H1 (cell line): Measurements from ENCODE around the gene PRKCA.

Experiments used
- EP300 ChIP-seq, 2 experiments: IDR thresholded peaks; 1 replicate in 1 of 2; 2 replicates in 1 of 2; pipeline ENCODE4 v1.6.1; 2011 to 2012; ENCODE audit warnings: low read depth in 2 of 2, low read length in 2 of 2, mild to moderate bottlenecking in 2 of 2, borderline replicate concordance in 1 of 2, inconsistent platforms in 1 of 2, moderate library complexity in 1 of 2
- JUN ChIP-seq: IDR thresholded peaks from 2 replicates; pipeline ENCODE4 v1.6.1; 2011; ENCODE audit warnings: low read depth, mild to moderate bottlenecking, improper control_type of control experiment, low read length
- JUND ChIP-seq: IDR thresholded peaks from 2 replicates; pipeline ENCODE4 v1.6.1; 2011; ENCODE audit warnings: mild to moderate bottlenecking, improper control_type of control experiment, low read length
- POLR2A ChIP-seq, 2 experiments: IDR thresholded peaks; 1 replicate in 1 of 2; 2 replicates in 1 of 2; pipeline ENCODE4 v1.6.1; 2011; ENCODE audit warnings: low read depth in 2 of 2, low read length in 2 of 2, mild to moderate bottlenecking in 2 of 2; ENCODE audit errors: control extremely low read depth in 1 of 2
- RBBP5 ChIP-seq: IDR thresholded peaks from 2 replicates; pipeline ENCODE4 v1.7.1; 2012; ENCODE audit warnings: low read depth, mild to moderate bottlenecking, inconsistent platforms, low read length, moderate library complexity, borderline replicate concordance
- RXRA ChIP-seq: IDR thresholded peaks from 2 replicates; pipeline ENCODE4 v1.6.1; 2011; ENCODE audit warnings: low read depth, mild to moderate bottlenecking, low read length, moderate library complexity; ENCODE audit not compliant: insufficient read depth
- SIX5 ChIP-seq: IDR thresholded peaks from 2 replicates; pipeline ENCODE4 v1.6.1; 2011; ENCODE audit warnings: mild to moderate bottlenecking, low read depth, low read length
- TF ChIP-seq, protein P1 (sequence below), 3 experiments: IDR thresholded peaks; 1 replicate in 2 of 3; 2 replicates in 1 of 3; pipeline versions ENCODE4 v1.5.1 to v1.6.1; 2011; ENCODE audit warnings: low read length in 3 of 3, mild to moderate bottlenecking in 3 of 3, inconsistent platforms in 2 of 3, low read depth in 1 of 3, moderate library complexity in 1 of 3; ENCODE audit not compliant: insufficient read depth in 1 of 3; ENCODE audit errors: control extremely low read depth in 1 of 3

DNA sequence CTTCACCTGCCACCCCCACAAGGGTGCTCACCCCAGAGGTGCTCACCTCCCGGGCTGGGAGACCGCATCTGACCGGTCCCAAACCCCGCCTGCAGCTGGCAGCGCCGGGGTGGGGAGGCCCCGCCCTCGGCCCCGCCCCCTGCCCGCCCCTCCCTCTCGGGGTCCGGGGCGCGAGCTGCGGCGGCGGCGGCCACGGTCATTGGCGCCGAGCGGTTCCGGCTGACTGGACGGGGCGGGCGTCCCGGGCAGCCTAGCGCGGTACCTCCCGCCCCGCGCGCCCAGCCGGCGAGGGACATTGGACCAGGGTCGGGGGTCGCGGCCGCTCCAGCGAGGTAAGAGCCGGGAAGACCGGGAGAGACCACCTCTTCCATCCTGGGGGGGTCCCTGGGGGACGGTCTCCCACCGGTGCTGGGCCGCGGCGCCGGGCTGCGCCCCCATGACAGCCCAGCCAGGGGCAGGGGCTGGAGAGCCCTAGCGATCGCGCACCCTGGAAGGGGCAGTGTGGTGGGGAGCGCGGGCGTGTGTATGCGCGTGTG is 532.6 kb downstream of the PRKCA start, which contains the start of gene CACNG5:
- TF ChIP-seq POLR2A (IDR thresholded peaks at IDR 0.05; ENCODE audit: control extremely low read depth in 1 of 2, low read depth in 2 of 2, low read length in 2 of 2) = no peak
- TF ChIP-seq, protein P1, sequence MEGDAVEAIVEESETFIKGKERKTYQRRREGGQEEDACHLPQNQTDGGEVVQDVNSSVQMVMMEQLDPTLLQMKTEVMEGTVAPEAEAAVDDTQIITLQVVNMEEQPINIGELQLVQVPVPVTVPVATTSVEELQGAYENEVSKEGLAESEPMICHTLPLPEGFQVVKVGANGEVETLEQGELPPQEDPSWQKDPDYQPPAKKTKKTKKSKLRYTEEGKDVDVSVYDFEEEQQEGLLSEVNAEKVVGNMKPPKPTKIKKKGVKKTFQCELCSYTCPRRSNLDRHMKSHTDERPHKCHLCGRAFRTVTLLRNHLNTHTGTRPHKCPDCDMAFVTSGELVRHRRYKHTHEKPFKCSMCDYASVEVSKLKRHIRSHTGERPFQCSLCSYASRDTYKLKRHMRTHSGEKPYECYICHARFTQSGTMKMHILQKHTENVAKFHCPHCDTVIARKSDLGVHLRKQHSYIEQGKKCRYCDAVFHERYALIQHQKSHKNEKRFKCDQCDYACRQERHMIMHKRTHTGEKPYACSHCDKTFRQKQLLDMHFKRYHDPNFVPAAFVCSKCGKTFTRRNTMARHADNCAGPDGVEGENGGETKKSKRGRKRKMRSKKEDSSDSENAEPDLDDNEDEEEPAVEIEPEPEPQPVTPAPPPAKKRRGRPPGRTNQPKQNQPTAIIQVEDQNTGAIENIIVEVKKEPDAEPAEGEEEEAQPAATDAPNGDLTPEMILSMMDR (IDR thresholded peaks at IDR 0.05; ENCODE audit: control extremely low read depth in 1 of 3, insufficient read depth in 1 of 3, low read depth in 1 of 3, low read length in 3 of 3) = no peak
- no peak for TF ChIP-seq EP300 (IDR thresholded peaks at IDR 0.05; ENCODE audit: borderline replicate concordance in 1 of 2, low read depth in 2 of 2, low read length in 2 of 2)
- no peak for TF ChIP-seq SIX5
- TF ChIP-seq RBBP5 = no peak
- TF ChIP-seq JUND = no peak
- TF ChIP-seq JUN = no peak
- no peak for TF ChIP-seq RXRA
